Measurements from ENCODE around the gene MED7.

MED7 gene

GRCh38 chr5:157109744-157110143 lies 32.9 kb downstream of the MED7 start:
- H3K27me3 ChIP-seq (ENCODE audit: insufficient read depth, poor library complexity, severe bottlenecking) = no peaks in the 10 kb centered on the region
- DNase-seq (ENCODE audit: low spot score) (no peak), ATAC-seq (ENCODE audit: low read depth) (no peak)
- H3K4me3 ChIP-seq (ENCODE audit: severe bottlenecking) = no peak overlapping the region
- no peaks in the 10 kb centered on the region for H3K9me3 ChIP-seq (ENCODE audit: severe bottlenecking)
- H3K27ac ChIP-seq (ENCODE audit: poor library complexity, severe bottlenecking) = no peak overlapping the region
- TF ChIP-seq CTCF (IDR thresholded peaks at IDR 0.05; ENCODE audit: poor library complexity, severe bottlenecking) = no peak
- no peaks in the 10 kb centered on the region for H3K36me3 ChIP-seq (ENCODE audit: low read depth)
- H3K4me1 ChIP-seq (ENCODE audit: insufficient read depth, poor library complexity, severe bottlenecking) = no peaks in the 10 kb centered on the region

- H3K36me3 ChIP-seq (ENCODE audit: low read depth) = no peaks in the 10 kb centered on the region
- DNase-seq (ENCODE audit: low spot score) (no peak), ATAC-seq (ENCODE audit: low read depth) (no peak; the same call in 2 of the 3 replicates)
- no peaks in the 10 kb centered on the region for H3K9me3 ChIP-seq (ENCODE audit: severe bottlenecking)
- H3K4me1 ChIP-seq (ENCODE audit: insufficient read depth, poor library complexity, severe bottlenecking) = no peaks in the 10 kb centered on the region
- no peak within 1 kb of the TSS for H3K4me3 ChIP-seq (ENCODE audit: severe bottlenecking)
- TF ChIP-seq CTCF (IDR thresholded peaks at IDR 0.05; ENCODE audit: poor library complexity, severe bottlenecking) = no peak
- H3K27ac ChIP-seq (ENCODE audit: poor library complexity, severe bottlenecking) = no peak within 1 kb of the TSS
- H3K27me3 ChIP-seq (ENCODE audit: insufficient read depth, poor library complexity, severe bottlenecking) = no peaks in the 10 kb centered on the region
Observed at GRCh38 chr5:157108976-157109375, 33.7 kb downstream of the MED7 start, which contains the start of gene HAVCR2. Gene HAVCR2, minus strand, starts transcription at chr5:157109044. Its CDS starts 61 bp downstream, at chr5:157108983.

- no peak overlapping the region for H3K4me3 ChIP-seq (ENCODE audit: severe bottlenecking)
- DNase-seq (ENCODE audit: low spot score) (no peak), ATAC-seq (ENCODE audit: low read depth) (no peak)
- H3K9me3 ChIP-seq (ENCODE audit: severe bottlenecking) = no peaks in the 10 kb centered on the region
- no peaks in the 10 kb centered on the region for H3K4me1 ChIP-seq (ENCODE audit: insufficient read depth, poor library complexity, severe bottlenecking)
- no peaks in the 10 kb centered on the region for H3K27me3 ChIP-seq (ENCODE audit: insufficient read depth, poor library complexity, severe bottlenecking)
- H3K27ac ChIP-seq (ENCODE audit: poor library complexity, severe bottlenecking) = no peak overlapping the region
- H3K36me3 ChIP-seq (ENCODE audit: low read depth) = no peaks in the 10 kb centered on the region
- TF ChIP-seq CTCF (IDR thresholded peaks at IDR 0.05; ENCODE audit: poor library complexity, severe bottlenecking) = no peak
Observed at GRCh38 chr5:157107508-157107907, 35.2 kb downstream of the MED7 start.

- Histone ChIP-seq H3K9me3 (ENCODE audit: severe bottlenecking) (no peaks in the 10 kb centered on the region), H3K4me3 (ENCODE audit: severe bottlenecking) (no peak overlapping the region), H3K27me3 (ENCODE audit: insufficient read depth, poor library complexity, severe bottlenecking) (no peaks in the 10 kb centered on the region), H3K36me3 (ENCODE audit: low read depth) (no peaks in the 10 kb centered on the region), H3K4me1 (ENCODE audit: insufficient read depth, poor library complexity, severe bottlenecking) (no peaks in the 10 kb centered on the region), H3K27ac (ENCODE audit: poor library complexity, severe bottlenecking) (no peak overlapping the region)
- DNase-seq (ENCODE audit: low spot score) = no peak
- ATAC-seq (ENCODE audit: low read depth) = no peak
- TF ChIP-seq CTCF (IDR thresholded peaks at IDR 0.05; ENCODE audit: poor library complexity, severe bottlenecking) = no peak
Observed at GRCh38 chr5:157106630-157107461, 35.8 kb downstream of the MED7 start.

- DNase-seq (ENCODE audit: low spot score) (no peak), ATAC-seq (ENCODE audit: low read depth) (no peak)
- Histone ChIP-seq H3K9me3 (ENCODE audit: severe bottlenecking) (peaks cover 3% of the 10 kb centered on the region), H3K27ac (ENCODE audit: poor library complexity, severe bottlenecking) (no peak overlapping the region), H3K4me1 (ENCODE audit: insufficient read depth, poor library complexity, severe bottlenecking) (no peaks in the 10 kb centered on the region), H3K36me3 (ENCODE audit: low read depth) (no peaks in the 10 kb centered on the region), H3K4me3 (ENCODE audit: severe bottlenecking) (no peak overlapping the region), H3K27me3 (ENCODE audit: insufficient read depth, poor library complexity, severe bottlenecking) (no peaks in the 10 kb centered on the region)
- TF ChIP-seq CTCF (IDR thresholded peaks at IDR 0.05; ENCODE audit: poor library complexity, severe bottlenecking) = no peak
Observed at GRCh38 chr5:157100140-157100679, 42.5 kb downstream of the MED7 start.

Data from RWPE2 (cell line).